ENCODE measurements around the gene SPEF2.

DNA sequence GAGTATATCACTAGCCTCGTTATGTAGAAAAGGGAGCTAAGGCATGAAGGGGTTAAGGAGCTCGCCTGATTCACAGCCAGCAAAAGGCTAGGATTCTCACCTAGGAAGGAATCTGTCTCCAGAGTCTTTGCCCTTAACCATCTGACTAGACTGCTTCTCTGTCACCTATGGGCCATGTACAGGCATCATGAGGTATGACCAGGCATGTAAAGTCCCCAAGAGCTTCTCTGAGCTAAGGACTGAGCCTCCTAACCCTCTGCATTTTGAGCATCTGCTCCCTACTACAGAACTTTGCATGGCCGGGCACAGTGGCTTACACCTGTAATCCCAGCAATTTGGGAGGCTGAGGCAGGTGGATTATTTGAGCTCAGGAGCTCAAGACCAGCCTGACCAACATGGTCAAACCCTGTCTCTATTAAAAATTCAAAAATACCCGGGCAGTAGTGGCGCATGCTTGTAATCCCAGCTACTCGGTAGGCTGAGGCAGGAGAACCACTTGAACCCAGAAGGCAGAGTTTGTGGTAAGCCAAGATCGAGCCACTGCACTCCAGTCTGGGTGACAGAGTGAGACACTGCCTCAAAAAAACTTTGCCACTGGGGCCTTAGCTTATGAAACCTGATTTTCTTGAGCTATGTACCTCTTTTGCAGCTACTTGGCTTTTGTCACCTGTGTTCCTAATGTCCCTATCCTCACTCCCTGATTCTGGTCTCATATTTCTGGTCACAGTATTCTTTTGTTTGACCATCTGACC, 205.9 kb downstream of the SPEF2 start:
- TF ChIP-seq, protein P1, sequence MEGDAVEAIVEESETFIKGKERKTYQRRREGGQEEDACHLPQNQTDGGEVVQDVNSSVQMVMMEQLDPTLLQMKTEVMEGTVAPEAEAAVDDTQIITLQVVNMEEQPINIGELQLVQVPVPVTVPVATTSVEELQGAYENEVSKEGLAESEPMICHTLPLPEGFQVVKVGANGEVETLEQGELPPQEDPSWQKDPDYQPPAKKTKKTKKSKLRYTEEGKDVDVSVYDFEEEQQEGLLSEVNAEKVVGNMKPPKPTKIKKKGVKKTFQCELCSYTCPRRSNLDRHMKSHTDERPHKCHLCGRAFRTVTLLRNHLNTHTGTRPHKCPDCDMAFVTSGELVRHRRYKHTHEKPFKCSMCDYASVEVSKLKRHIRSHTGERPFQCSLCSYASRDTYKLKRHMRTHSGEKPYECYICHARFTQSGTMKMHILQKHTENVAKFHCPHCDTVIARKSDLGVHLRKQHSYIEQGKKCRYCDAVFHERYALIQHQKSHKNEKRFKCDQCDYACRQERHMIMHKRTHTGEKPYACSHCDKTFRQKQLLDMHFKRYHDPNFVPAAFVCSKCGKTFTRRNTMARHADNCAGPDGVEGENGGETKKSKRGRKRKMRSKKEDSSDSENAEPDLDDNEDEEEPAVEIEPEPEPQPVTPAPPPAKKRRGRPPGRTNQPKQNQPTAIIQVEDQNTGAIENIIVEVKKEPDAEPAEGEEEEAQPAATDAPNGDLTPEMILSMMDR (IDR thresholded peaks at IDR 0.05): no peak
- TF ChIP-seq POLR2AphosphoS5 (IDR thresholded peaks at IDR 0.05): no peak
- TF ChIP-seq POLR2A (IDR thresholded peaks at IDR 0.05): no peak
